OCI-LY1 (cell line): Measurements from ENCODE around the gene USP54.

Experiments used
- H2AFZ ChIP-seq: fragments of 200-600 bp; sonication (generic), shearing (Covaris generic); 2 replicates; pipeline ENCODE4 v1.6.0; 2014; ENCODE audit warnings: antibody characterized with exemption, mild to moderate bottlenecking, low read length
- H3F3A ChIP-seq: fragments of 200-600 bp; sonication (generic), shearing (Covaris generic); 2 replicates; pipeline ENCODE4 v1.6.0; 2014; ENCODE audit warnings: mild to moderate bottlenecking, antibody characterized with exemption, low read length, moderate library complexity; ENCODE audit not compliant: insufficient read depth
- H3K27ac ChIP-seq: fragments of 200-600 bp; sonication (generic); 2 replicates; pipeline ENCODE4 v1.5.1; 2014; ENCODE audit warnings: low read length, mixed run types, mild to moderate bottlenecking, low read depth; ENCODE audit not compliant: poor library complexity, severe bottlenecking
- H3K27me3 ChIP-seq: fragments of 200-600 bp; sonication (generic); 2 replicates; pipeline ENCODE4 v1.6.0; 2014; ENCODE audit warnings: antibody characterized with exemption, mild to moderate bottlenecking, low read length, moderate library complexity; ENCODE audit not compliant: insufficient read depth
- H3K36me3 ChIP-seq: fragments of 200-600 bp; sonication (generic); 2 replicates; pipeline ENCODE4 v1.6.1; 2014; ENCODE audit warnings: mild to moderate bottlenecking, antibody characterized with exemption, low read length, moderate library complexity, mixed read lengths; ENCODE audit not compliant: insufficient read depth
- H3K4me1 ChIP-seq: fragments of 200-600 bp; sonication (generic); 2 replicates; pipeline ENCODE4 v1.5.1; 2014; ENCODE audit warnings: mild to moderate bottlenecking, low read length, moderate library complexity; ENCODE audit not compliant: insufficient read depth, severe bottlenecking
- H3K4me2 ChIP-seq: fragments of 200-600 bp; sonication (generic), shearing (Covaris generic); 2 replicates; pipeline ENCODE4 v1.6.1; 2014; ENCODE audit warnings: low read length
- H3K4me3 ChIP-seq: fragments of 200-600 bp; sonication (generic); 2 replicates; pipeline ENCODE4 v1.5.1; 2014; ENCODE audit warnings: low read length, low read depth, mild to moderate bottlenecking, mixed read lengths; ENCODE audit not compliant: poor library complexity, severe bottlenecking
- H3K79me2 ChIP-seq: fragments of 200-600 bp; shearing (Covaris generic); 2 replicates; pipeline ENCODE4 v1.6.1; 2016; ENCODE audit warnings: mixed run types, low read length, mixed read lengths; ENCODE audit not compliant: insufficient read depth
- H3K9ac ChIP-seq: fragments of 200-600 bp; sonication (generic), shearing (Covaris generic); 2 replicates; pipeline ENCODE4 v1.6.1; 2014; ENCODE audit warnings: mild to moderate bottlenecking, low read length, mixed read lengths
- H3K9me2 ChIP-seq: fragments of 200-600 bp; sonication (generic), shearing (Covaris generic); 2 replicates; pipeline ENCODE4 v1.6.1; 2014; ENCODE audit warnings: low read depth, mild to moderate bottlenecking, low read length, mixed read lengths
- H3K9me3 ChIP-seq: fragments of 200-600 bp; shearing (Covaris generic); 2 replicates; pipeline ENCODE4 v1.6.1; 2014; ENCODE audit warnings: low read length, mixed read lengths
- H4K20me1 ChIP-seq: fragments of 200-600 bp; sonication (generic), shearing (Covaris generic); 2 replicates; pipeline ENCODE4 v1.6.0; 2016; ENCODE audit warnings: mild to moderate bottlenecking, low read length; ENCODE audit not compliant: insufficient read depth
- CTCF ChIP-seq: fragments of 200-600 bp; sonication (generic), shearing (Covaris generic); IDR thresholded peaks from 2 replicates; pipeline ENCODE4 v1.5.1; 2017; ENCODE audit warnings: mild to moderate bottlenecking, antibody characterized with exemption, low read length, moderate library complexity, mixed read lengths
- EZH2 ChIP-seq: fragments of 200-600 bp; sonication (generic), shearing (Covaris generic); IDR thresholded peaks from 2 replicates; pipeline ENCODE4 v1.8.0; 2017; ENCODE audit warnings: borderline replicate concordance, mixed run types, mild to moderate bottlenecking, antibody characterized with exemption, low read length, moderate library complexity, mixed read lengths

Gene USP54

DNA sequence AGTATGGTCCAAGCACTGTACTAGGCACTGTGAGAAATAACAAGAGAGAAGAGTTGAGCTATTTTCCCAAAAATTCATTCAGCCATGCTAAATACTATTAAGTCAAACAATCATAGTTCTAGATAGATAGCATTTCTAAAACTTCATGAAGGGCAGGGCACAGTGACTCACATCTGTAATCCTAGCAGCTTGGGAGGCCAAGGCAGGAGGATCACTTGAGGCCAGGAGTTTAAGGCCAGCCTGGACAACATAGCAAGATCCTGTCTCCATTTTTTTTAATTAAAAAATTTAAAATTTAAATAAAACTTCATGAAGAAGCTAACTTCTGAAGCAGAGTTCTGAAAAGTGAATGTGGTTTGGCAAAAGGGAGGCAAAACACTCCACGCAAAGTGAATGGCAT is 29.9 kb downstream of the USP54 start:
- no peaks in the 10 kb centered on the region for H3K36me3 ChIP-seq
- H4K20me1 ChIP-seq: no peaks in the 10 kb centered on the region
- no peaks in the 10 kb centered on the region for H3K9me3 ChIP-seq
- no peak for TF ChIP-seq CTCF
- TF ChIP-seq EZH2: no peak
- no peak overlapping the region for H3K9ac ChIP-seq
- no peaks in the 10 kb centered on the region for H3K79me2 ChIP-seq
- no peaks in the 10 kb centered on the region for H3F3A ChIP-seq
- no peak overlapping the region for H2AFZ ChIP-seq
- H3K4me2 ChIP-seq: no peak overlapping the region
- no peaks in the 10 kb centered on the region for H3K4me1 ChIP-seq
- H3K4me3 ChIP-seq: no peak overlapping the region
- H3K27me3 ChIP-seq: no peaks in the 10 kb centered on the region
- no peaks in the 10 kb centered on the region for H3K9me2 ChIP-seq
- no peak overlapping the region for H3K27ac ChIP-seq

DNA sequence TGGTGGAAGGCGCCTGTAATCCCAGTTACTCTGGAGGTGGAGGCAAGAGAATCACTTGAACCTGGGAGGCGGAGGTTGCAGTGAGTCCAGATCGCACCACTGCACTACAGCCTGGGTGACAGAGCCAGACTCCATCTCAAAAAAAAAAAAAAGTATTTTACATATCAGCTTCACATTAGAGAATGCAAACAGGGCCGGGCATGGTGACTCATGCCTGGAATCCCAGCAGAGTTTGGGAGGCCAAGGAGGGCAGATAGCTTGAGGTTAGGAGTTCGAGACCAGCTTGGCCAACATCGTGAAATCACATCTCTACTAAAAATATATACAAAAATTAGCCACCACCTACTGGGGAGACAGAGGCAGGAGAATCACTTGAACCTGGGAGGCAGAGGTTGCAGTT is 31.6 kb downstream of the USP54 start:
- no peak overlapping the region for H3K9ac ChIP-seq
- no peaks in the 10 kb centered on the region for H3K27me3 ChIP-seq
- H3K4me1 ChIP-seq: no peaks in the 10 kb centered on the region
- no peak overlapping the region for H2AFZ ChIP-seq
- H4K20me1 ChIP-seq: no peaks in the 10 kb centered on the region
- no peaks in the 10 kb centered on the region for H3K9me3 ChIP-seq
- no peaks in the 10 kb centered on the region for H3K79me2 ChIP-seq
- H3K36me3 ChIP-seq: no peaks in the 10 kb centered on the region
- H3K27ac ChIP-seq: no peak overlapping the region
- no peaks in the 10 kb centered on the region for H3F3A ChIP-seq
- H3K9me2 ChIP-seq: no peaks in the 10 kb centered on the region
- TF ChIP-seq EZH2: no peak
- TF ChIP-seq CTCF: no peak
- H3K4me3 ChIP-seq: no peak overlapping the region
- no peak overlapping the region for H3K4me2 ChIP-seq

DNA sequence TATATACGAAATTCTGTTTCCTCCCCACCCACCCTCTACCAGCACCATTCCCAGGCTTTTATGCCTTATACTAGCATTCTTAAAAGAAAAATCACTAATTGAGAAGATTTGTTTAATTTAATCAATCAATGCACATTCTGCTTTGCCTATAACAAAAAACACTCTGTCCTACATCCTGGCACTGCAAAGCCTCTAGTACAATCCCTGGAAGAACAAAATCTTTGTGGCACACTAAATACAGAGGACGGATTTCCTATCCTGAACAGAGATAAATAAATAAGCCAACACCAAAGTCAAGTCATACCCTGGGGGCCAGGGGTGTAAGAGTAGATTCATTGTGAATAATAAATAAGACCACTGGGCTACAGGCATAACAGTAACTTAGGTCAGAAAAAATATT is 34.3 kb downstream of the USP54 start:
- Histone ChIP-seq H4K20me1 (no peaks in the 10 kb centered on the region), H3K4me1 (no peaks in the 10 kb centered on the region), H3K36me3 (no peaks in the 10 kb centered on the region), H3K27me3 (no peaks in the 10 kb centered on the region), H3K4me2 (no peak overlapping the region), H3K9me2 (no peaks in the 10 kb centered on the region), H3K4me3 (no peak overlapping the region), H3K9me3 (no peaks in the 10 kb centered on the region), H3K27ac (no peak overlapping the region), H3K9ac (no peak overlapping the region), H2AFZ (no peak overlapping the region), H3F3A (no peaks in the 10 kb centered on the region), H3K79me2 (no peaks in the 10 kb centered on the region)
- no peak for TF ChIP-seq CTCF
- no peak for TF ChIP-seq EZH2
